ENCODE results near the gene PITX1.

GRCh38 chr5:135067587-135067986 is 33.6 kb upstream of the PITX1 start:
- TF ChIP-seq CTCF (IDR thresholded peaks at IDR 0.05; ENCODE audit: low read depth, low read length, missing input control): no peak
- TF ChIP-seq JUND (IDR thresholded peaks at IDR 0.05): no peak
- no peak for TF ChIP-seq EGR1 (IDR thresholded peaks at IDR 0.05; ENCODE audit: low read depth in 2 of 2)
- no peak for TF ChIP-seq REST (IDR thresholded peaks at IDR 0.05)
- TF ChIP-seq YY1 (IDR thresholded peaks at IDR 0.05): no peak
- no peak for TF ChIP-seq FOXA1 (IDR thresholded peaks at IDR 0.05)
- TF ChIP-seq MAX (IDR thresholded peaks at IDR 0.05): no peak
- TF ChIP-seq SP1 (IDR thresholded peaks at IDR 0.05): no peak
- no peak for TF ChIP-seq TAF1 (conservative IDR thresholded peaks at IDR 0.05)
- TF ChIP-seq HNF4G (IDR thresholded peaks at IDR 0.05): no peak
- TF ChIP-seq ATF3 (IDR thresholded peaks at IDR 0.05): no peak
- no peak for TF ChIP-seq ZBTB33 (IDR thresholded peaks at IDR 0.05)
- no peak for TF ChIP-seq GABPA (IDR thresholded peaks at IDR 0.05 in 1 of 2, conservative IDR thresholded peaks at IDR 0.05 in 1 of 2)

Measured in liver (tissue), 3 donors.